A549 (cell line): ENCODE measurements around the gene TM7SF2.

Experiments used
- CBX8 ChIP-seq: fragments of 200-600 bp; sonication (generic); IDR thresholded peaks from 2 replicates; pipeline ENCODE4 v1.6.1; 2016
- CEBPB ChIP-seq, 2 experiments: fragments of >200 bp in 1 of 2; sonication (Bioruptor Twin) in 1 of 2; formaldehyde crosslinking in 1 of 2; IDR thresholded peaks; 2 replicates each; pipeline ENCODE4 v1.6.1; 2012 to 2016
- CTCF ChIP-seq: fragments of >200 bp; sonication (Bioruptor Twin); formaldehyde crosslinking; IDR thresholded peaks from 3 replicates; pipeline ENCODE4 v1.5.1; 2016
- ESRRA ChIP-seq: fragments of 150-350 bp; IDR thresholded peaks from 2 replicates; pipeline ENCODE4 v1.6.1; 2014; ENCODE audit warnings: mild to moderate bottlenecking, low read length, borderline replicate concordance
- HOXB5 ChIP-seq: fragments of 250-450 bp; sonication (Bioruptor Pico); IDR thresholded peaks from 2 replicates; pipeline ENCODE4 v1.5.0; 2020; ENCODE audit warnings: mild to moderate bottlenecking, moderate library complexity
- JUN ChIP-seq, 2 experiments: fragments of >200 bp; sonication (Bioruptor Twin); formaldehyde crosslinking; IDR thresholded peaks; 2 replicates in 1 of 2; 3 replicates in 1 of 2; pipeline ENCODE4 v1.6.1; 2016 to 2017
- KDM1A ChIP-seq: fragments of 200-600 bp; sonication (generic); IDR thresholded peaks from 2 replicates; pipeline ENCODE4 v1.6.1; 2016; ENCODE audit warnings: low read depth, mild to moderate bottlenecking
- NPAS2 ChIP-seq: fragments of 250-450 bp; sonication (Bioruptor Pico); IDR thresholded peaks from 2 replicates; pipeline ENCODE4 v1.8.0; 2022; ENCODE audit warnings: mild to moderate bottlenecking, moderate library complexity, borderline replicate concordance
- REST ChIP-seq: fragments of 200-600 bp; sonication (generic); IDR thresholded peaks from 2 replicates; pipeline ENCODE4 v1.6.1; 2016; ENCODE audit warnings: antibody characterized with exemption, mild to moderate bottlenecking, moderate library complexity
- ZFP36 ChIP-seq: fragments of 450-650 bp; IDR thresholded peaks from 2 replicates; pipeline ENCODE4 v1.6.1; 2014; ENCODE audit warnings: borderline replicate concordance; ENCODE audit not compliant: partially characterized antibody
- TF ChIP-seq, protein P1 (sequence below): fragments of 250-450 bp; sonication (Bioruptor Pico); IDR thresholded peaks from 2 replicates; pipeline ENCODE4 v1.5.0; 2021; ENCODE audit warnings: mild to moderate bottlenecking, moderate library complexity, borderline replicate concordance
- TF ChIP-seq, protein P2 (sequence below): IDR thresholded peaks from 2 replicates; pipeline ENCODE4 v1.6.1; 2012

- no peak for TF ChIP-seq ESRRA
- TF ChIP-seq, protein P1, sequence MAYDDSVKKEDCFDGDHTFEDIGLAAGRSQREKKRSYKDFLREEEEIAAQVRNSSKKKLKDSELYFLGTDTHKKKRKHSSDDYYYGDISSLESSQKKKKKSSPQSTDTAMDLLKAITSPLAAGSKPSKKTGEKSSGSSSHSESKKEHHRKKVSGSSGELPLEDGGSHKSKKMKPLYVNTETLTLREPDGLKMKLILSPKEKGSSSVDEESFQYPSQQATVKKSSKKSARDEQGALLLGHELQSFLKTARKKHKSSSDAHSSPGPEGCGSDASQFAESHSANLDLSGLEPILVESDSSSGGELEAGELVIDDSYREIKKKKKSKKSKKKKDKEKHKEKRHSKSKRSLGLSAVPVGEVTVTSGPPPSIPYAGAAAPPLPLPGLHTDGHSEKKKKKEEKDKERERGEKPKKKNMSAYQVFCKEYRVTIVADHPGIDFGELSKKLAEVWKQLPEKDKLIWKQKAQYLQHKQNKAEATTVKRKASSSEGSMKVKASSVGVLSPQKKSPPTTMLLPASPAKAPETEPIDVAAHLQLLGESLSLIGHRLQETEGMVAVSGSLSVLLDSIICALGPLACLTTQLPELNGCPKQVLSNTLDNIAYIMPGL (CRISPR knock-in tag), result peak; percentile 75; the same call in 1 of the 2 replicates
- TF ChIP-seq CTCF, result peak; percentile 91
- TF ChIP-seq, protein P2, sequence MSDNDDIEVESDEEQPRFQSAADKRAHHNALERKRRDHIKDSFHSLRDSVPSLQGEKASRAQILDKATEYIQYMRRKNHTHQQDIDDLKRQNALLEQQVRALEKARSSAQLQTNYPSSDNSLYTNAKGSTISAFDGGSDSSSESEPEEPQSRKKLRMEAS, result no peak; the same call in 1 of the 2 replicates
- no peak for TF ChIP-seq NPAS2
- no peak for TF ChIP-seq KDM1A
- no peak for TF ChIP-seq REST
- peak in 1 of 2 experiments; percentile 22; a peak in 2 of 5 replicates for TF ChIP-seq JUN (IDR thresholded peaks at IDR 0.05)
- TF ChIP-seq HOXB5, result no peak
- no peak for TF ChIP-seq CEBPB (IDR thresholded peaks at IDR 0.05)
- no peak for TF ChIP-seq CBX8
- TF ChIP-seq ZFP36, result no peak
Measured at GRCh38 chr11:65112546-65113360, 1.1 kb downstream of the TM7SF2 start.
